Esophagus squamous epithelium (tissue), 5 donors: ENCODE measurements around the gene ARHGAP8. TPM values are rescaled to one million over a fixed set of nuclear protein-coding genes. Genes with fewer than 3 reads are reported as not detected.
"Not testable (repeated sequence)": the region's sequence is repeated elsewhere in the genome, so short reads cannot be mapped to it uniquely, and the experiment has no call there.

ENCODE experiments used
- DNase-seq: peaks from one replicate; lab custom pipeline; 2025; lab: John Stamatoyannopoulos, UW
- H3K27ac ChIP-seq, 4 donors: fragments of 200-600 bp; sonication (generic); one replicate each; pipeline ENCODE4 v1.5.1; 2016 to 2019; ENCODE audit warnings: mild to moderate bottlenecking in 1 of 4
- H3K27me3 ChIP-seq, 4 donors: fragments of 200-600 bp; sonication (generic); 1 replicate in 3 of 4; 2 replicates in 1 of 4; pipeline versions ENCODE4 v1.5.1 to v1.6.0; 2017 to 2021; ENCODE audit warnings: antibody characterized with exemption in 1 of 4
- H3K36me3 ChIP-seq, 3 donors: fragments of 200-600 bp; sonication (generic); one replicate each; pipeline ENCODE4 v1.5.1; 2016 to 2019
- H3K4me1 ChIP-seq, 3 donors: fragments of 200-600 bp; sonication (generic); one replicate each; pipeline ENCODE4 v1.5.1; 2017 to 2019
- H3K4me3 ChIP-seq, 4 donors: fragments of 200-600 bp; sonication (generic); 1 replicate in 3 of 4; 2 replicates in 1 of 4; pipeline ENCODE4 v1.5.1; 2016 to 2019; ENCODE audit warnings: mild to moderate bottlenecking in 2 of 4, moderate library complexity in 1 of 4
- H3K9me3 ChIP-seq, 3 donors: fragments of 200-600 bp; sonication (generic); one replicate each; pipeline ENCODE4 v1.5.1; 2016 to 2019
- POLR2A ChIP-seq, 4 donors: fragments of 450-650 bp; IDR thresholded peaks; one replicate each; pipeline ENCODE4 v1.6.1; 2017; ENCODE audit warnings: antibody characterized with exemption in 4 of 4, mild to moderate bottlenecking in 4 of 4, moderate library complexity in 3 of 4
- WGBS, 2 donors: methylation state at CpG; one replicate each; pipeline ENCODE4 v1.1.5; 2018; 5-methylcytosine and 5-hydroxymethylcytosine counted together
- intact Hi-C: fragments of 100-400 bp; cut with DNase I; formaldehyde crosslinking; loops from one replicate; pipeline ENCODE4 v1.15.0; 2022
- total RNA-seq, 4 donors: library from RNA; depleted of rRNA; stranded (reverse); fragments of >200 nt; gene quantifications; one replicate each; pipeline ENCODE4 v1.1.0, GENCODE V29; 2016
- TF ChIP-seq, protein P1 (sequence below), 6 experiments: fragments of 450-650 bp in 4 of 6; fragments of 200-600 bp in 2 of 6; sonication (generic) in 2 of 6; IDR thresholded peaks; one replicate each; pipeline ENCODE4 v1.5.1; 2016 to 2019; ENCODE audit warnings: antibody characterized with exemption in 6 of 6, mild to moderate bottlenecking in 4 of 6, moderate library complexity in 4 of 6
- donor health status: DM: yes; HTN: yes; CAD: no.

ARHGAP8 gene
- total RNA-seq, 4 donors from 2014 or later, result 3.6 to 15.0 (median 11.5) TPM

DNA sequence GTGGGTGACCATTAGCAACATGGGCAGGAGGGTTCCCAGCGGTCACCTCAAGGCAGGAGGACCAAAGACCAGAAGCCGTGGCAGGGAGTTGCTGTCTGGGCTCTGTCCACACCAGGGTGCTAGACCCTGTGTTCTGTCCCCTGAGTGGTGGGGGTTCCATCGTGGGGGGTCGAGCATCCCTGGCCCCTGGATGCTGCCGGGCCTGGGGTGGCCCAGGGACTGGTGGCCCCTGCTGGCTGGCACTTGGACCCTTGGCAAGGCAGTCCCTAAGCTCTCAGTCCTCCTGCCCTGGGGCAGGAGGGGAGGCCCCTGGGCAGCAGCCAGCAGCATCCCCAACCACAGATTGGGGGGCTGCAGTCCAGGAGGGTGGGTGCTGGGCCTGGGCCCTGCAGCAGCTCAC lies 13.4 kb upstream of the ARHGAP8 start:
- no peaks in the 10 kb centered on the region for H3K9me3 ChIP-seq
- DNase-seq, result no peak
- H3K4me1 ChIP-seq, result peaks cover 0 to 28% (median 0%) of the 10 kb centered on the region in 3 donors
- intact Hi-C loops, result no loop called here
- H3K4me3 ChIP-seq, result no peak overlapping the region
- no peak overlapping the region for H3K27ac ChIP-seq
- H3K27me3 ChIP-seq, result peaks cover 0 to 61% (median 3%) of the 10 kb centered on the region in 4 donors
- H3K36me3 ChIP-seq, result no peaks in the 10 kb centered on the region
- no CpG with 5 or more reads among the region's 5 CpGs for WGBS, 2 donors
- TF ChIP-seq POLR2A (IDR thresholded peaks at IDR 0.05), result no peak
- TF ChIP-seq, protein P1, sequence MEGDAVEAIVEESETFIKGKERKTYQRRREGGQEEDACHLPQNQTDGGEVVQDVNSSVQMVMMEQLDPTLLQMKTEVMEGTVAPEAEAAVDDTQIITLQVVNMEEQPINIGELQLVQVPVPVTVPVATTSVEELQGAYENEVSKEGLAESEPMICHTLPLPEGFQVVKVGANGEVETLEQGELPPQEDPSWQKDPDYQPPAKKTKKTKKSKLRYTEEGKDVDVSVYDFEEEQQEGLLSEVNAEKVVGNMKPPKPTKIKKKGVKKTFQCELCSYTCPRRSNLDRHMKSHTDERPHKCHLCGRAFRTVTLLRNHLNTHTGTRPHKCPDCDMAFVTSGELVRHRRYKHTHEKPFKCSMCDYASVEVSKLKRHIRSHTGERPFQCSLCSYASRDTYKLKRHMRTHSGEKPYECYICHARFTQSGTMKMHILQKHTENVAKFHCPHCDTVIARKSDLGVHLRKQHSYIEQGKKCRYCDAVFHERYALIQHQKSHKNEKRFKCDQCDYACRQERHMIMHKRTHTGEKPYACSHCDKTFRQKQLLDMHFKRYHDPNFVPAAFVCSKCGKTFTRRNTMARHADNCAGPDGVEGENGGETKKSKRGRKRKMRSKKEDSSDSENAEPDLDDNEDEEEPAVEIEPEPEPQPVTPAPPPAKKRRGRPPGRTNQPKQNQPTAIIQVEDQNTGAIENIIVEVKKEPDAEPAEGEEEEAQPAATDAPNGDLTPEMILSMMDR (IDR thresholded peaks at IDR 0.05), result no peak

DNA sequence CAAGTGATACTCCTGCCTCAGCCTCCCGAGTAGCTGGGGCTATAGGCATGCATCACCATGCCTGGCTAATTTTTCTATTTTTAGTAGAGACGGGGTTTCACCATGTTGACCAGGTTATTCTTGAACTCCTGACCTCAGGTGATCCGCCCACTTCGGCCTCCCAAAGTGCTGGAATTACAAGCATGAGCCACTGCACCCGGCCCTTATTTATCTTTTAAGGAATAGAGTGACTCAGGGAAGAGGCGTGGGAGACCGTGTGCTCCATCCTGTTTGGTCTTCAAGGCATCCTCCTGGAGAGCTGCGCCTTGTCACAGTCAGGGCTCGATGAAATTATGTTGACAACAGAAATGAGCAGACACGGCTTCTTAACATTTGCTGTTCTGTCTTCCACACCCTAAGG lies 12.7 kb upstream of the ARHGAP8 start:
- H3K36me3 ChIP-seq, H3K27ac ChIP-seq, DNase-seq, H3K4me3 ChIP-seq, H3K9me3 ChIP-seq, intact Hi-C loops: not testable (repeated sequence)
- 40 to 75% methylated on average over 8 to 10 of the region's 10 CpGs for WGBS, 2 donors
- peaks cover 0 to 61% (median 3%) of the 10 kb centered on the region in 4 donors for H3K27me3 ChIP-seq
- H3K4me1 ChIP-seq, result peaks cover 0 to 28% (median 0%) of the 10 kb centered on the region in 3 donors

DNA sequence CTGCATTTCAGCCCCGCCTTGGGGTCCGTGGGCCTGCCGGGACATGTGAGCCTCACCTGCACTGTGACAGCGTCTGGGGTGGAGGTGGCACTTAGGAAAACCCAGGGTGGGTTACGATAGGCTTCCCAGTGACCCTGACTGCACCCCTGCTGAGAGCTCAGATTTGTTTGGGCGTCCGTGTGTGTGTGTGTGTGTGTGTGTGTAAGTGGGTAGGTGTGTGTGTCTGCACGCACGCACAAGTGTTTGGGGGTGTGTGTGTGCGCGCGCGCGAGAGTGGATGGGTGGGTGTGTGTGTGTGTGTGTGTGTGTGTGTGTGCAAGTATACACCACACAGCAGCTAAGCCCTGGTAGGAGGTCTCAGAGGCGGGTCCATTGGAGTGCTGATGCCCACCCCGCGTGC lies 12.1 kb upstream of the ARHGAP8 start:
- WGBS, 2 donors, result 78 to 79% methylated on average over 14 to 16 of the region's 17 CpGs
- Histone ChIP-seq H3K9me3 (no peaks in the 10 kb centered on the region), H3K4me3 (no peak overlapping the region), H3K4me1 (peaks cover 0 to 28% (median 0%) of the 10 kb centered on the region in 3 donors), H3K27me3 (peaks cover 0 to 62% (median 3%) of the 10 kb centered on the region in 4 donors), H3K27ac (no peak overlapping the region), H3K36me3 (no peaks in the 10 kb centered on the region)
- TF ChIP-seq POLR2A (IDR thresholded peaks at IDR 0.05), result no peak
- TF ChIP-seq, protein P1 (IDR thresholded peaks at IDR 0.05), result no peak
- intact Hi-C loops, result no loop called here
- DNase-seq, result no peak

DNA sequence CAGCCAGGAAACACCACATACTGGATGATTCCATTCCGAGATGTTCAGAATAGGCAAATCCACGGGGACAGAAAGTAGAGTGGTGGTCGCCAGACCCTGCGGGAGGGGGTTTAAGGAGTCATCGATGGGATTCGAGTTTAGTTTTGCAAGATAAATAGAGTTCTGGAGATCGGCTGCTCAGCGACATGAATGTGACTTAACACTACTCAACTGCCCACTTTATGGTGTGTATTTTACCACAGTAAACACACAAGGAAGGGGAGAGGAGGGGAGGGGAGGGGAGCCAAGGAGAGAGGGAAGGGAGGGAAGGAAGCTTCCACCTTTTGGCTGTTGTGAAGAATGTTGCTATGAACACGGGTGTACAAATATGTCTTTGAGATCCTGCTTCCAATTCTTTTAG lies 10.4 kb upstream of the ARHGAP8 start:
- Histone ChIP-seq H3K9me3 (no peaks in the 10 kb centered on the region), H3K27me3 (peaks cover 0 to 61% (median 2%) of the 10 kb centered on the region in 4 donors), H3K4me1 (peaks cover 0 to 24% (median 0%) of the 10 kb centered on the region in 3 donors), H3K4me3 (no peak overlapping the region), H3K27ac (no peak overlapping the region), H3K36me3 (no peaks in the 10 kb centered on the region)
- 53 to 62% methylated on average over 9 of the region's 9 CpGs for WGBS, 2 donors
- no peak for DNase-seq
- TF ChIP-seq, protein P1 (IDR thresholded peaks at IDR 0.05), result no peak
- no peak for TF ChIP-seq POLR2A (IDR thresholded peaks at IDR 0.05)
- intact Hi-C loops, result no loop called here

DNA sequence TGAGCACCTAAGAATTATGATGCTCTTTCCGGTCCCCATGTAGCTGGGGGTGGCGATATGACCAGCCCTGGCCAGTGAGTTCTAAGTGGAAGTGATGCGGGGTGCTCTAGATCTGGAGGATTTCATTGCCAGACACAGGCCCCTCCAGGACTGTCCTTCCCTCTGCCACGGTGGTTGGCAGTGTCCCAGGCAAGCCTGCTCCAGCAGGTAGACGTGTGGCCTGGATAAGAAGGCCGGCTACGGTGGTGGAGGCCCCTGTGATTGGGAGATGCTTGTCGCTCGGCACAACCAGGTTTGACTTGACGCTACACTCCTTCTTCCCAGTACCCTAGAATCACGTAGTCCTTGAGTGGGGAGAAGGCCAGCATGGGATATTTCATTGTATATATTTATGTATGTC lies 9.1 kb upstream of the ARHGAP8 start:
- H3K27me3 ChIP-seq, result peaks cover 0 to 52% (median 2%) of the 10 kb centered on the region in 4 donors
- DNase-seq, result no peak
- no peaks in the 10 kb centered on the region for H3K36me3 ChIP-seq
- H3K27ac ChIP-seq, result no peak overlapping the region
- intact Hi-C loops, result no loop called here
- no peak overlapping the region for H3K4me3 ChIP-seq
- TF ChIP-seq POLR2A (IDR thresholded peaks at IDR 0.05), result no peak
- TF ChIP-seq, protein P1 (IDR thresholded peaks at IDR 0.05), result no peak
- peaks cover 0 to 15% (median 0%) of the 10 kb centered on the region in 3 donors for H3K4me1 ChIP-seq
- WGBS, 2 donors, result 65 to 66% methylated on average over 2 to 10 of the region's 11 CpGs
- H3K9me3 ChIP-seq, result no peaks in the 10 kb centered on the region

DNA sequence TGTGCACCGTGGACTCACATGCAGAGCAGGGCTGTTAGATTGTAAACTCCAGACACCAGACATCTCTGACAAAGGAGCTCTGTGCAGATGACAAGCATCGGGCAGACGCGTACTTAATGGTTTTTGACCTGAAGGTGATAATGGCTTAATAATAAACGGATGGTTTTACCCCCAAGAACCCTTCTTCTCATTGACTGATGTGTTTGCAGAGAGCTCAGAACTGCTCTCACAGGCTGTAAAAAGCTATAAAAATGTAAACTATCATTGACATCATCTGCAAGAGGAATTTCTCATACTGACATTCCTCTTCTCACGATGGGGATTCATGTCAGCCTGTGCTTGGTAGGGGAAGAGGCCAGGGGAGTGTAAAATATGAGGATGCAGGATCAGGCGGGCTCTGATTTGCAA lies 8.6 kb upstream of the ARHGAP8 start:
- TF ChIP-seq, protein P1 (IDR thresholded peaks at IDR 0.05), result no peak
- no peak for TF ChIP-seq POLR2A (IDR thresholded peaks at IDR 0.05)
- Histone ChIP-seq H3K9me3 (no peaks in the 10 kb centered on the region), H3K4me1 (peaks cover 0 to 9% (median 0%) of the 10 kb centered on the region in 3 donors), H3K27me3 (peaks cover 0 to 46% (median 2%) of the 10 kb centered on the region in 4 donors), H3K4me3 (no peak overlapping the region), H3K36me3 (no peaks in the 10 kb centered on the region), H3K27ac (no peak overlapping the region)
- DNase-seq, result no peak
- whole genome bisulfite sequencing, 2 donors, result 35 to 59% methylated on average over 6 to 7 of the region's 7 CpGs
- intact Hi-C loops, result no loop called here
